OCI-LY3 (cell line): ENCODE data around the gene PNPLA8.
"Not testable (repeated sequence)": the region's sequence is repeated elsewhere in the genome, so short reads cannot be mapped to it uniquely, and the experiment has no call there.

Source experiments
- H2AFZ ChIP-seq: fragments of 200-600, 300-600 bp; shearing (Covaris generic); 2 replicates; pipeline ENCODE4 v1.6.0; 2014; ENCODE audit warnings: antibody characterized with exemption, low read depth, low read length
- H3K27ac ChIP-seq: fragments of 200-600, 300-600 bp; sonication (generic); 2 replicates; pipeline ENCODE4 v1.5.1; 2014; ENCODE audit warnings: mild to moderate bottlenecking, low read length, moderate library complexity, mixed read lengths
- H3K27me3 ChIP-seq: fragments of 200-600, 300-600 bp; sonication (generic); 2 replicates; pipeline ENCODE4 v1.6.1; 2014; ENCODE audit warnings: low read depth, low read length, mixed read lengths
- H3K36me3 ChIP-seq: fragments of 200-600, 300-600 bp; sonication (generic); replicated peaks from 2 replicates; pipeline ENCODE3; 2014; ENCODE audit warnings: low read depth, low read length, mixed read lengths
- H3K4me1 ChIP-seq: fragments of 300-600, 200-600 bp; sonication (generic); 2 replicates; pipeline ENCODE4 v1.6.1; 2014; ENCODE audit warnings: low read length, mixed read lengths
- H3K4me2 ChIP-seq: fragments of 200-600, 300-600 bp; sonication (generic); 2 replicates; pipeline ENCODE4 v1.6.1; 2014; ENCODE audit warnings: low read length, mixed read lengths
- H3K4me3 ChIP-seq: fragments of 300-600, 200-600 bp; sonication (generic); 2 replicates; pipeline ENCODE4 v1.5.1; 2014; ENCODE audit warnings: antibody characterized with exemption, mild to moderate bottlenecking, low read length, moderate library complexity
- H3K79me2 ChIP-seq: fragments of 300-600, 200-600 bp; shearing (Covaris generic); 2 replicates; pipeline ENCODE4 v1.6.1; 2014; ENCODE audit warnings: mild to moderate bottlenecking, low read length, mixed read lengths
- H3K9ac ChIP-seq: fragments of 300-600, 200-600 bp; shearing (Covaris generic); 2 replicates; pipeline ENCODE4 v1.6.0; 2014; ENCODE audit warnings: mild to moderate bottlenecking, low read length, moderate library complexity
- H3K9me3 ChIP-seq: fragments of 200-600, 300-600 bp; shearing (Covaris generic); 2 replicates; pipeline ENCODE4 v1.6.1; 2014; ENCODE audit warnings: low read length, mixed read lengths; ENCODE audit not compliant: insufficient read depth
- H4K20me1 ChIP-seq: fragments of 200-600, 300-600 bp; sonication (generic); 2 replicates; pipeline ENCODE4 v1.6.1; 2016; ENCODE audit warnings: low read length, mixed read lengths; ENCODE audit not compliant: insufficient read depth
- EZH2phosphoT487 ChIP-seq: fragments of 200-600 bp; shearing (Covaris generic); IDR thresholded peaks from 2 replicates; pipeline ENCODE4 v1.6.1; 2018; ENCODE audit warnings: antibody characterized with exemption, mixed run types, low read depth
- TF ChIP-seq, protein P1 (sequence below): fragments of 200-600, 300-600 bp; sonication (generic); IDR thresholded peaks from 2 replicates; pipeline ENCODE4 v1.5.1; 2014; ENCODE audit warnings: antibody characterized with exemption, low read length, low read depth

Gene PNPLA8

DNA sequence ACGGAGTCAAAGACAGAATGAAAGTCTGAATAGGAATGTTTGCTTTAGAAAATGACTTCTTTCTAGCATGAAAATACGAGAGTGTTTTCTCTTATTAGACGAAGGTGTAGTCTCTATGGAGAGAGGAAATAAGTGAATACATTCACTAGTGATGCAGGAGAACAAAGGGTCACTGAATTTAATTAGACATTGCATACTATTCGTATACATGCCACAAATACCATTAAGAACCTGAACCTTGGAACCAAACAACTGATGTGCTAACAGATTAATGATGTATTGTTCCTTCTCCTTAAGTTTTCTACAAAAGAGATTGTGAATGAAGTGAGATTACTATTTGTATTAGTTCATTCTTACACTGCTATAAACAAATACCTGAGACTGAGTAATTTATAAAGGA lies 33.3 kb upstream of the PNPLA8 start:
- H3K79me2 ChIP-seq: peaks cover 3% of the 10 kb centered on the region; the same call in 1 of the 2 replicates
- H3K27me3 ChIP-seq: no peaks in the 10 kb centered on the region
- no peak overlapping the region for H2AFZ ChIP-seq
- no peaks in the 10 kb centered on the region for H3K4me1 ChIP-seq
- H3K9ac ChIP-seq: no peak overlapping the region
- H3K4me2 ChIP-seq: no peak overlapping the region
- H4K20me1 ChIP-seq: peaks cover 4% of the 10 kb centered on the region; the same call in 1 of the 2 replicates
- H3K36me3 ChIP-seq: peaks cover 28% of the 10 kb centered on the region
- H3K27ac ChIP-seq: no peak overlapping the region
- peaks cover 5% of the 10 kb centered on the region for H3K9me3 ChIP-seq
- TF ChIP-seq EZH2phosphoT487: no peak
- TF ChIP-seq, protein P1, sequence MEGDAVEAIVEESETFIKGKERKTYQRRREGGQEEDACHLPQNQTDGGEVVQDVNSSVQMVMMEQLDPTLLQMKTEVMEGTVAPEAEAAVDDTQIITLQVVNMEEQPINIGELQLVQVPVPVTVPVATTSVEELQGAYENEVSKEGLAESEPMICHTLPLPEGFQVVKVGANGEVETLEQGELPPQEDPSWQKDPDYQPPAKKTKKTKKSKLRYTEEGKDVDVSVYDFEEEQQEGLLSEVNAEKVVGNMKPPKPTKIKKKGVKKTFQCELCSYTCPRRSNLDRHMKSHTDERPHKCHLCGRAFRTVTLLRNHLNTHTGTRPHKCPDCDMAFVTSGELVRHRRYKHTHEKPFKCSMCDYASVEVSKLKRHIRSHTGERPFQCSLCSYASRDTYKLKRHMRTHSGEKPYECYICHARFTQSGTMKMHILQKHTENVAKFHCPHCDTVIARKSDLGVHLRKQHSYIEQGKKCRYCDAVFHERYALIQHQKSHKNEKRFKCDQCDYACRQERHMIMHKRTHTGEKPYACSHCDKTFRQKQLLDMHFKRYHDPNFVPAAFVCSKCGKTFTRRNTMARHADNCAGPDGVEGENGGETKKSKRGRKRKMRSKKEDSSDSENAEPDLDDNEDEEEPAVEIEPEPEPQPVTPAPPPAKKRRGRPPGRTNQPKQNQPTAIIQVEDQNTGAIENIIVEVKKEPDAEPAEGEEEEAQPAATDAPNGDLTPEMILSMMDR: no peak
- no peak overlapping the region for H3K4me3 ChIP-seq

DNA sequence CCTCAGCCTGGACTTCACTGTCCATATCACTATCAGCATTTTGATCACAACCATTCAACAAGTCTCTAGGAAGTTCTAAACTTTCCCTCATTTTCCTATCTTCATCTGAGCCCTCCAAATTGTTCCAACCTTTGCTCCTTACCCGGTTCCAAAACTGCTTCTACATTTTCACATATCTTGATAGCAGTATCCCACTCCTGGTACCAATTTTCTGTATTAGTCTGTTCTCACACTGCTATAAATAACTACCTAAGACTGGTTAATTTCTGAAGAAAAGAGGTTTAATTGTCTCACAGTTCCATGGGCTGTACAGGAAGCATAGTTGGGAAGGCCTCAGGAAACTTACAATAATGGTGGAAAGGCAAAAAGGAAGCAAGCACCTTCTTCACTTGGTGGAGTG lies 31.7 kb upstream of the PNPLA8 start:
- Histone ChIP-seq H3K27ac (no peak overlapping the region), H3K36me3 (peaks cover 32% of the 10 kb centered on the region), H3K4me3 (no peak overlapping the region), H3K27me3 (no peaks in the 10 kb centered on the region), H4K20me1 (peaks cover 4% of the 10 kb centered on the region; the same call in 1 of the 2 replicates), H3K4me1 (peaks cover under 1% of the 10 kb centered on the region), H3K9me3 (peaks cover 5% of the 10 kb centered on the region), H3K79me2 (peaks cover 3% of the 10 kb centered on the region; the same call in 1 of the 2 replicates), H3K4me2 (no peak overlapping the region), H3K9ac (no peak overlapping the region), H2AFZ (no peak overlapping the region)
- TF ChIP-seq, protein P1: no peak
- TF ChIP-seq EZH2phosphoT487: no peak

DNA sequence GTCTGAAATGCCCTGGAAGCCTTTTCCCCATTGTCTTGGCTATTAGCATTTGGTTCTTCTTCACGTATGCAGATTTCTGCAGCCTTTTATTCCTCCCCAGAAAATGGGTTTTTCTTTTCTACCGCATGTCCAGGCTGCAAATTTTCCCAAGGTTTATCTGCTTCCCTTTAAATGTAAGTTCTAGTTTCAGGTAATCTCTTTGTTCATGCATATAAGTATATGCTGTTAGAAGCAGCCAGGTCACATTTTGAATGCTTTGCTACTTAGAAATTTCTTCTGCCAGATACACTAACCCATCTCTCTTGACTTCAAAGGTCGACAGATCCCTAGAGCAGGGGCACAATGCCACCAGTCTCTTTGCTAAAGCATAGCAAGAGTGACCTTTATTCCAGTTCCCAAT lies 31.3 kb upstream of the PNPLA8 start:
- no peaks in the 10 kb centered on the region for H3K27me3 ChIP-seq
- peaks cover 29% of the 10 kb centered on the region for H3K36me3 ChIP-seq
- H3K9ac ChIP-seq: no peak overlapping the region
- no peak for TF ChIP-seq EZH2phosphoT487
- TF ChIP-seq, protein P1: no peak
- H2AFZ ChIP-seq: no peak overlapping the region
- H3K27ac ChIP-seq: no peak overlapping the region
- H3K4me3 ChIP-seq: no peak overlapping the region
- H3K9me3 ChIP-seq: peaks cover 5% of the 10 kb centered on the region
- no peaks in the 10 kb centered on the region; the same call in 1 of the 2 replicates for H3K79me2 ChIP-seq
- peaks cover 4% of the 10 kb centered on the region; the same call in 1 of the 2 replicates for H4K20me1 ChIP-seq
- H3K4me1 ChIP-seq: peaks cover 5% of the 10 kb centered on the region
- no peak overlapping the region for H3K4me2 ChIP-seq

DNA sequence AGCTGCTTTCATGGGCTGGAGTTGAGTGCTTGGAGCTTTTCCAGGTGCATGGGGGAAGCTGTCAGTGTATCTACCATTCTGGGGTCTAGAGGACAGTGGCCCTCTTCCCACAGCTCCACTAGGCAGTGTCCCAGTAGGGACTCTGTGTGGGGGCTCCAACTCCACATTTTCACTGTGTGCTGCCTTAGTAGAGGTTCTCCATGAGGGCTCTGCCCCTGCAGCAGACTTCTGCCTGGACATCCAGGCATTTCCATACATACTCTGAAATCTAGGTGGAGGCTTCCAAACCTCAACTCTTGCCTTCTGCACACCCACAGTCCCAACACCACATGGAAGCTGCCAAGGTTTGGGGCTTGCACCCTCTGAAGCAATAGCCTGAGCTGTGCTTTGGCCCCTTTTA lies 30.7 kb upstream of the PNPLA8 start:
- not testable (repeated sequence) for H2AFZ ChIP-seq, H4K20me1 ChIP-seq, H3K27me3 ChIP-seq, H3K9me3 ChIP-seq, H3K27ac ChIP-seq, H3K4me3 ChIP-seq, H3K4me2 ChIP-seq, H3K9ac ChIP-seq, H3K79me2 ChIP-seq
- Histone ChIP-seq H3K36me3 (peaks cover 27% of the 10 kb centered on the region), H3K4me1 (peaks cover 10% of the 10 kb centered on the region)

DNA sequence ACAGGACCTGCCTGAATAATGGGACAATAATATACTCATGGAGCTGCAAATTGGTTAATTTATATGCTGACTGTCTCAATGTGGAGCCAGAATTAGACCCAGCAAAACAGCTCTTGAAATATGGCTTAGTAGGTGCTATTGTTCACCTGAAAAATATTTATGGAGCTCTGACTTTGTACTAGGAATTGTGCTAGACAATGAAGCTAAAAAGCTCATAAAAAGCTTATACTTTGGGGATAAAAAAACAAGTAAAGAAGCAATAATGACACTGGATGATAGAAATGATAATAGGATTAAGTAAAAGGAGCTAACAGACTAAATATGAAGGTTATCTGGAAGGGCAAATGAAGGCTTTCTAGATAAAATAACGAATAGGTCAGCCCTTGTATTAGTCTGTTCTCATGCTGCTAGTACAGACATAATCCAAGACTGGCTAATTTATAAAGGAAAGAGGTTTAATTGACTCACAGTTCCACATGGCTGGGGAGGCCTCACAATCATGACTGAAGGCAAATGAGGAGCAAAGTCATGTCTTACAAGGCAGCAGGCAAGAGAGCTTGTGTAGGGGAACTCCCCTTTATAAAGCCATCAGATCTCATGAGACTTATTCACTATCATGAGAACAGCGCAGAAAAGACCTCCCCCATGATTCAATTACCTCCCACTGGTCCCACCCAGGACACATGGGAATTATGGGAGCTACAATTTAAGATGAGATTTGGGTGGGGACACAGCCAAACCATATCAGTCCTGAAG lies 22.4 kb upstream of the PNPLA8 start:
- H3K4me1 ChIP-seq: peaks cover 16% of the 10 kb centered on the region
- H2AFZ ChIP-seq: not testable (repeated sequence)

More for the DNA sequence above, 22.4 kb upstream of the PNPLA8 start:
- not testable (repeated sequence) for H3K4me3 ChIP-seq, H3K9me3 ChIP-seq, H3K4me2 ChIP-seq, H3K79me2 ChIP-seq, H3K9ac ChIP-seq, H4K20me1 ChIP-seq, H3K27ac ChIP-seq, H3K27me3 ChIP-seq
- H3K36me3 ChIP-seq: peaks cover 12% of the 10 kb centered on the region
